GM23338 (cell line): ENCODE data around the gene AP3D1. TPM values are rescaled to one million over a fixed set of nuclear protein-coding genes. Genes with fewer than 3 reads are reported as not detected.

Experiments
- ATAC-seq: fragments of 200-7000 bp; cut with Tn5 transposase; 3 replicates; pipeline ENCODE4 v1.9.1; 2020
- DNase-seq: peaks from one replicate; pipeline ENCODE4 v3.0.0-alpha.2; 2015; ENCODE audit warnings: low spot score
- H2AFZ ChIP-seq: fragments of 200-600 bp; sonication (generic); 2 replicates; pipeline ENCODE4 v1.8.0; 2016; ENCODE audit warnings: antibody characterized with exemption, mild to moderate bottlenecking, moderate library complexity
- H3F3A ChIP-seq: fragments of 200-600 bp; sonication (generic); replicated peaks from 2 replicates; pipeline ENCODE4 v1.8.0; 2017; ENCODE audit warnings: antibody characterized with exemption, mixed run types, low read depth
- H3K27ac ChIP-seq: fragments of 200-600 bp; sonication (generic); 2 replicates; pipeline ENCODE4 v1.6.1; 2016; ENCODE audit warnings: low read depth
- H3K27me3 ChIP-seq: fragments of 200-600 bp; sonication (generic); 2 replicates; pipeline ENCODE4 v1.8.0; 2016; ENCODE audit warnings: mild to moderate bottlenecking, mixed run types, moderate library complexity; ENCODE audit not compliant: insufficient read depth
- H3K36me3 ChIP-seq: fragments of 200-600 bp; sonication (generic); 2 replicates; pipeline ENCODE4 v1.8.0; 2016; ENCODE audit warnings: mild to moderate bottlenecking; ENCODE audit not compliant: insufficient read depth
- H3K4me1 ChIP-seq: fragments of 200-600 bp; sonication (generic); 2 replicates; pipeline ENCODE4 v1.8.0; 2016; ENCODE audit warnings: mild to moderate bottlenecking, moderate library complexity; ENCODE audit not compliant: insufficient read depth
- H3K4me2 ChIP-seq: fragments of 200-600 bp; sonication (generic); 2 replicates; pipeline ENCODE4 v1.7.1; 2017; ENCODE audit warnings: mixed run types
- H3K4me3 ChIP-seq: fragments of 200-600 bp; sonication (generic); 2 replicates; pipeline ENCODE4 v1.6.1; 2016; ENCODE audit warnings: mixed run types
- H3K79me2 ChIP-seq: fragments of 200-600 bp; sonication (generic); replicated peaks from 2 replicates; pipeline ENCODE4 v1.8.0; 2017; ENCODE audit warnings: mild to moderate bottlenecking; ENCODE audit not compliant: insufficient read depth
- H3K9me2 ChIP-seq: fragments of 200-600 bp; sonication (generic); 2 replicates; pipeline ENCODE4 v1.8.0; 2017; ENCODE audit not compliant: insufficient read depth
- H4K20me1 ChIP-seq: fragments of 200-600 bp; sonication (generic); replicated peaks from 2 replicates; pipeline ENCODE4 v1.8.0; 2017; ENCODE audit warnings: mild to moderate bottlenecking; ENCODE audit not compliant: insufficient read depth
- H3K27ac Mint-ChIP-seq: 2 replicates; pipeline ENCODE4 v1.8.0; 2020; ENCODE audit warnings: inconsistent platforms, mild to moderate bottlenecking, moderate library complexity, mixed read lengths
- H3K27me3 Mint-ChIP-seq: 3 replicates; pipeline ENCODE4 v1.8.0; 2022; ENCODE audit warnings: low read depth, mild to moderate bottlenecking, moderate library complexity, mixed read lengths, inconsistent platforms; ENCODE audit not compliant: insufficient read depth, poor library complexity
- H3K36me3 Mint-ChIP-seq: 3 replicates; pipeline ENCODE4 v1.8.0; 2021; ENCODE audit warnings: low read depth, mild to moderate bottlenecking, inconsistent platforms, moderate library complexity, mixed read lengths
- H3K4me1 Mint-ChIP-seq: 3 replicates; pipeline ENCODE4 v1.8.0; 2020; ENCODE audit warnings: mild to moderate bottlenecking, inconsistent platforms, mixed read lengths
- H3K4me3 Mint-ChIP-seq: 3 replicates; pipeline ENCODE4 v1.8.0; 2021; ENCODE audit warnings: moderate library complexity, mild to moderate bottlenecking, inconsistent platforms, mixed read lengths
- H3K9me3 Mint-ChIP-seq: 3 replicates; pipeline ENCODE4 v1.8.0; 2020; ENCODE audit warnings: moderate library complexity, mild to moderate bottlenecking, inconsistent platforms, mixed read lengths
- CTCF ChIP-seq, 2 experiments: fragments of 200-600 bp in 1 of 2; sonication (generic) in 1 of 2; conservative IDR thresholded peaks; 2 replicates each; pipeline versions ENCODE4 v1.5.1 to v1.6.1; 2016 to 2017; ENCODE audit warnings: antibody characterized with exemption in 2 of 2, low read depth in 2 of 2, mild to moderate bottlenecking in 2 of 2, moderate library complexity in 1 of 2
- EZH2phosphoT487 ChIP-seq: fragments of 200-600 bp; sonication (generic); IDR thresholded peaks from one replicate; pipeline ENCODE4 v1.8.1; 2018; ENCODE audit warnings: antibody characterized with exemption; ENCODE audit not compliant: unreplicated experiment
- JUNB ChIP-seq: IDR thresholded peaks from one replicate; pipeline ENCODE4 v1.6.1; 2016; ENCODE audit warnings: antibody characterized with exemption; ENCODE audit not compliant: unreplicated experiment
- NANOG ChIP-seq: IDR thresholded peaks from 2 replicates; pipeline ENCODE4 v1.6.1; 2016; ENCODE audit warnings: antibody characterized with exemption, borderline replicate concordance
- polyA plus RNA-seq: library from polyadenylated mRNA; unstranded; fragments of >200 nt; fragmentation: Nextera tagmentation; extraction: Ambion mirVana; gene quantifications from 2 replicates; pipeline ENCODE4 v1.2.1, GENCODE V29; 2016
- total RNA-seq: library from RNA; depleted of rRNA; stranded (reverse); fragments of >200 nt; shearing (Covaris generic); gene quantifications from 2 replicates; pipeline ENCODE4 v1.2.3, GENCODE V29; 2014

Gene AP3D1
- total and polyA plus RNA-seq, 2 experiments from 2014 or later = 101 to 236 TPM

- H3K36me3 ChIP-seq = no peaks in the 10 kb centered on the region; the same call in 1 of the 2 replicates
- ATAC-seq (no peak), DNase-seq (no peak)
- no peaks in the 10 kb centered on the region; the same call in 2 of the 3 replicates for H3K9me3 Mint-ChIP-seq
- H3K4me1 Mint-ChIP-seq = peaks cover 6% of the 10 kb centered on the region; the same call in 1 of the 3 replicates
- H3K4me3 Mint-ChIP-seq = no peak overlapping the region
- no peaks in the 10 kb centered on the region for H3K4me1 ChIP-seq
- no peaks in the 10 kb centered on the region; the same call in 1 of the 2 replicates for H4K20me1 ChIP-seq
- H2AFZ ChIP-seq = no peak overlapping the region
- H3K27me3 Mint-ChIP-seq = peaks cover 5% of the 10 kb centered on the region
- H3K79me2 ChIP-seq = peaks cover 30% of the 10 kb centered on the region
- no peak overlapping the region for H3K4me3 ChIP-seq
- H3F3A ChIP-seq = 0 out of 2 replicates have a peak, but pooled peaks cover 6% of the 10 kb centered on the region
- peak overlapping the region; percentile 74; the same call in 1 of the 2 replicates for H3K27ac ChIP-seq
- no peaks in the 10 kb centered on the region for H3K27me3 ChIP-seq
- peaks cover 25% of the 10 kb centered on the region for H3K36me3 Mint-ChIP-seq
- no peak overlapping the region for H3K4me2 ChIP-seq
- no peak overlapping the region; the same call in 1 of the 2 replicates for H3K27ac Mint-ChIP-seq
- H3K9me2 ChIP-seq = no peaks in the 10 kb centered on the region
- no peak for TF ChIP-seq CTCF (conservative IDR thresholded peaks at IDR 0.05; ENCODE audit: low read depth in 2 of 2)
Measured at GRCh38 chr19:2199861-2200623, 48.7 kb upstream of the AP3D1 start.

GRCh38 chr19:2199215-2199614, 47.8 kb upstream of the AP3D1 start:
- Histone ChIP-seq H3K9me2 (no peaks in the 10 kb centered on the region), H3K4me1 (no peaks in the 10 kb centered on the region), H4K20me1 (no peaks in the 10 kb centered on the region; the same call in 1 of the 2 replicates), H3K4me3 (no peak overlapping the region), H3K4me2 (no peak overlapping the region), H2AFZ (no peak overlapping the region), H3F3A (0 out of 2 replicates have a peak, but pooled peaks cover 6% of the 10 kb centered on the region), H3K36me3 (no peaks in the 10 kb centered on the region; the same call in 1 of the 2 replicates), H3K27me3 (no peaks in the 10 kb centered on the region), H3K27ac (peak overlapping the region; percentile 74), H3K79me2 (peaks cover 30% of the 10 kb centered on the region)
- Mint-ChIP-seq H3K9me3 (no peaks in the 10 kb centered on the region; the same call in 2 of the 3 replicates), H3K27me3 (peaks cover 5% of the 10 kb centered on the region), H3K27ac (peak overlapping the region; percentile 73), H3K4me1 (peaks cover 6% of the 10 kb centered on the region; the same call in 1 of the 3 replicates), H3K36me3 (peaks cover 28% of the 10 kb centered on the region), H3K4me3 (no peak overlapping the region)
- TF ChIP-seq CTCF (conservative IDR thresholded peaks at IDR 0.05; ENCODE audit: low read depth in 2 of 2) (peak; percentile 55 to 64), EZH2phosphoT487 (no peak), JUNB (no peak), NANOG (no peak)
- ATAC-seq (peak; percentile 91), DNase-seq (peak; percentile 70)
